BE2C (cell line): ENCODE results near the gene ADCY5.

Experiments
- DNase-seq: peaks from one replicate; pipeline ENCODE4 v3.0.0-alpha.2; 2020
- H3K27me3 ChIP-seq: fragments of 250-450 bp; sonication (Bioruptor Pico); 2 replicates; pipeline ENCODE4 v1.5.1; 2020; ENCODE audit warnings: mild to moderate bottlenecking
- H3K36me3 ChIP-seq: fragments of 250-450 bp; sonication (Bioruptor Pico); 2 replicates; pipeline ENCODE4 v1.5.1; 2020; ENCODE audit warnings: mild to moderate bottlenecking
- H3K4me1 ChIP-seq: fragments of 250-450 bp; sonication (Bioruptor Pico); 2 replicates; pipeline ENCODE4 v1.5.1; 2020
- H3K4me3 ChIP-seq: 2 replicates; pipeline ENCODE4 v1.5.1; 2011; ENCODE audit warnings: low read depth, low read length
- H3K9me3 ChIP-seq: fragments of 250-450 bp; sonication (Bioruptor Pico); 2 replicates; pipeline ENCODE4 v1.5.1; 2020
- CTCF ChIP-seq: IDR thresholded peaks from 2 replicates; pipeline ENCODE4 v1.5.1; 2012; ENCODE audit warnings: mild to moderate bottlenecking, low read depth, low read length

ADCY5 gene

DNA sequence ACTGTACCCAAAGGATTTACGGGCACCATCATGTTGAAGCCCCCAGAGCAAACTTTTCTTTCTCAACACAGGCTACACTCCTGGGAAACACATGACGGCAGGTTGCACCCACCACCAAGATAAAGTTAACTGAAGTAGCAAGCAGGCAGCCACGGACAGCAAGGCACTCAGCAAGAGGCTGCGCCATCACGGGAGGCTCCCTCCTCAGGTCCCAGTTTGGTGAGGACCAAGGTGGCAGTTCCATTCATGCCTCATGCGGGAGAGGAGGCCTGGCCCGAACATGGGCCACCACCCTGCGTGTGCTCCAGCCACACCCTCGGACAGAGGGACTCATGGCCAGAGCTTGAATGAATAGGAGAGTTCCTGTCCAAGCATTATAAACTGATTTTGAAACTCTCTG is 6.8 kb downstream of the ADCY5 start:
- peaks cover 2% of the 10 kb centered on the region; the same call in 1 of the 2 replicates for H3K27me3 ChIP-seq
- H3K4me3 ChIP-seq, result no peak overlapping the region
- no peaks in the 10 kb centered on the region for H3K4me1 ChIP-seq
- no peaks in the 10 kb centered on the region for H3K9me3 ChIP-seq
- no peak for TF ChIP-seq CTCF
- no peak for DNase-seq
- no peaks in the 10 kb centered on the region for H3K36me3 ChIP-seq

- Histone ChIP-seq H3K36me3 (no peaks in the 10 kb centered on the region), H3K27me3 (0 out of 2 replicates have a peak, but pooled peaks cover 2% of the 10 kb centered on the region), H3K4me1 (no peaks in the 10 kb centered on the region), H3K4me3 (no peak overlapping the region), H3K9me3 (no peaks in the 10 kb centered on the region)
- no peak for TF ChIP-seq CTCF
- DNase-seq, result no peak
These were observed 8.9 kb downstream of the ADCY5 start for GRCh38 chr3:123439806-123440580.

- no peak overlapping the region for H3K4me3 ChIP-seq
- no peaks in the 10 kb centered on the region for H3K4me1 ChIP-seq
- DNase-seq, result no peak
- TF ChIP-seq CTCF, result no peak
- 0 out of 2 replicates have a peak, but pooled peaks cover 2% of the 10 kb centered on the region for H3K27me3 ChIP-seq
- H3K36me3 ChIP-seq, result no peaks in the 10 kb centered on the region
- H3K9me3 ChIP-seq, result no peaks in the 10 kb centered on the region
These were observed 15.9 kb downstream of the ADCY5 start for GRCh38 chr3:123432832-123433523.

DNA sequence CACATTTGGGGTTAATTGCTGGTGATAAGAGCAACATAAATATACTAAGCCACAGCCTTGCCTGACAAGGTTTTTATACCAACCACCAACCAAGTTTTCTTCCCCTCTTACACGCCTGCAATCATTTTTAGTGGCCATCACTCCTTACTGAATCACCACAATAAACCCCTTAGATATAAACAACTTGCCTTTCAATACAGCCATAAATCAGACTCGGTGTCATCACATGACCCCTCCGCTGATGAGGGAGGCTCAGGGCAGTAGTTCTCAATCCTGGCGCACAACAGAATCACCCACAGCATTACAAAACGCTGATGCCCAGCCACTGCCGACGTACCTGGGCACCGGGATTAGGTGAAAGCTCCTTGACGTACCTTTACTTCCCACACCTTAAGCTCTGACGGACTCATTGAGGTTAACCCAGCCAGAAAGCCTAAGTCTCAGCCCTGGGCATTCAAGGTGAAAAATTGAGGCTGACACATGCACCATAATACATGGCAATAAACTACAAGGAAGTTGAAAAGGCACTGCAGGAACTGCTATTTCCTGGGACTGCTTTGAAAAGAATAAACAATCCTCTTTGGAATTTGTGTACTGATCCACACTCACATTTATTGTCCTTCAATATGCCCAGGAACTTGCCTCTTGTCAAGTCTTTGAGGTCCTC is 17.1 kb downstream of the ADCY5 start:
- DNase-seq, result no peak
- TF ChIP-seq CTCF, result no peak
- H3K4me1 ChIP-seq, result no peaks in the 10 kb centered on the region
- H3K9me3 ChIP-seq, result no peaks in the 10 kb centered on the region
- H3K36me3 ChIP-seq, result no peaks in the 10 kb centered on the region
- H3K4me3 ChIP-seq, result no peak overlapping the region
- H3K27me3 ChIP-seq, result no peaks in the 10 kb centered on the region

GRCh38 chr3:123431007-123431657 is 17.8 kb downstream of the ADCY5 start:
- Histone ChIP-seq H3K4me1 (no peaks in the 10 kb centered on the region), H3K27me3 (no peaks in the 10 kb centered on the region), H3K9me3 (no peaks in the 10 kb centered on the region)

More at GRCh38 chr3:123431007-123431657, 17.8 kb downstream of the ADCY5 start:
- DNase-seq, result no peak
- no peak overlapping the region for H3K4me3 ChIP-seq
- no peaks in the 10 kb centered on the region for H3K36me3 ChIP-seq
- no peak for TF ChIP-seq CTCF
